Right lobe of liver (tissue), 4 donors: ENCODE measurements around the gene TENM4.

Experiments
- CTCF ChIP-seq, 4 donors: fragments of 200-600 bp in 3 of 4; fragments of 450-650 bp in 1 of 4; IDR thresholded peaks; one replicate each; pipeline versions ENCODE4 v1.5.1 to v1.8.0; 2016 to 2022; ENCODE audit warnings: antibody characterized with exemption in 4 of 4, mild to moderate bottlenecking in 2 of 4
- POLR2A ChIP-seq: fragments of 450-650 bp; IDR thresholded peaks from one replicate; pipeline ENCODE4 v1.6.1; 2017; ENCODE audit warnings: antibody characterized with exemption, mild to moderate bottlenecking
- donor health status: DM: no; HTN: no; CAD: no.
- donor health status: DM: no; HTN: no; CAD: no.
- donor health status: DM: no; HTN: yes; CAD: no.

- TF ChIP-seq CTCF (IDR thresholded peaks at IDR 0.05) (no peak), POLR2A (no peak)
These were observed 572.3 kb downstream of the TENM4 start for GRCh38 chr11:78868563-78868962.
